GM12891 (cell line): ENCODE measurements around the gene TPX2.

ENCODE experiments used
- POLR2A ChIP-seq: IDR thresholded peaks from 2 replicates; pipeline ENCODE4 v1.6.1; 2011; ENCODE audit warnings: low read depth, low read length, control low read depth
- POLR2AphosphoS5 ChIP-seq: IDR thresholded peaks from 2 replicates; pipeline ENCODE4 v1.6.1; 2011; ENCODE audit warnings: low read depth, low read length, control low read depth
- POU2F2 ChIP-seq: IDR thresholded peaks from 2 replicates; pipeline ENCODE4 v1.6.1; 2011; ENCODE audit warnings: low read depth, mild to moderate bottlenecking, control low read depth, low read length, moderate library complexity
- TAF1 ChIP-seq: IDR thresholded peaks from 2 replicates; pipeline ENCODE4 v1.6.1; 2011; ENCODE audit warnings: low read depth, low read length, control low read depth

DNA sequence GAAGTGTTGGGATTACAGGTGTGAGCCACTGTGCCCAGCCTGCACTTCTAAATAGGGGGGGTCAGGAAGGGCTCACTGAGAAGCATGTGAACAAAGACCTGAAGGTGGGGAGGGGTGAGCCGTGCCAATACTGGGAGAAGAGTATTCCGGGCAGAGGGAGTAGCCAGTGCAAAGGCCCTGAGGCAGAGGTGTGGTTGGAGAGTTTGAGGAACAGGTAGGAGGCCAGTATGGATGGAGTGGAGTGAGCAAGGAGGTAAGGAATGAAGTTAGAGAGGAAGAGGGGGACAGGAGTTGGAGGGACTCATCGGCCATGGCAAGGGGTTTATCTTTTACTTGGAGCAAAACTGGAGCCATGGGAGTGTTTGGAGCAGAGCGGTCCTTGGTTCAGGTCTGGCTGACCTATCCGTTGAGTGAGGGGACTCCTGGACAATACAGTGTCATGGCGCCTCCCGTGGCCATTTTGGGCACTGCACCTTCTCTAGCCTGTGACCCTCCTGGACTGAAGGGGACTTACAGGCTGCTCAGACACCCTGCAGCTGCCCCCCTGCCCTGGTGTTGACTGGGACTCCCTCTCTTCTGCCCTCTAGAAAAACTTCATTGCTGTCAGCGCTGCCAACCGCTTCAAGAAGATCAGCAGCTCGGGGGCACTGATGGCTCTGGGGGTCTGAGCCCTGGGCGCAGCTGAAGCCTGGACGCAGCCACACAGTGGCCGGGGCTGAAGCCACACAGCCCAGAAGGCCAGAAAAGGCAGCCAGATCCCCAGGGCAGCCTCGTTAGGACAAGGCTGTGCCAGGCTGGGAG is 94.2 kb downstream of the TPX2 start:
- TF ChIP-seq POLR2AphosphoS5, result no peak
- TF ChIP-seq POU2F2, result no peak
- TF ChIP-seq POLR2A, result no peak
- no peak for TF ChIP-seq TAF1
